AG08395 (cell line): ENCODE measurements around the gene SLC35G6.

Experiments
- DNase-seq: peaks from one replicate; pipeline ENCODE4 v3.0.0; 2012; ENCODE audit warnings: mixed read lengths, low spot score

SLC35G6 gene

GRCh38 chr17:7508145-7508544 lies 26.9 kb downstream of the SLC35G6 start:
- DNase-seq: no peak

- DNase-seq: no peak
Measured at GRCh38 chr17:7508846-7509245, 27.6 kb downstream of the SLC35G6 start.

GRCh38 chr17:7509937-7510336 lies 28.7 kb downstream of the SLC35G6 start:
- no peak for DNase-seq

GRCh38 chr17:7511108-7511507 lies 29.9 kb downstream of the SLC35G6 start:
- no peak for DNase-seq

GRCh38 chr17:7512105-7512504 lies 30.9 kb downstream of the SLC35G6 start:
- DNase-seq: no peak

GRCh38 chr17:7512824-7513540 lies 31.7 kb downstream of the SLC35G6 start:
- no peak for DNase-seq

GRCh38 chr17:7513850-7514419 lies 32.7 kb downstream of the SLC35G6 start:
- DNase-seq: no peak

- DNase-seq: no peak
Measured at GRCh38 chr17:7515911-7516610, 34.8 kb downstream of the SLC35G6 start.

- DNase-seq: no peak
Measured at GRCh38 chr17:7523033-7523432, 41.8 kb downstream of the SLC35G6 start.

GRCh38 chr17:7528842-7529241 lies 47.6 kb downstream of the SLC35G6 start:
- DNase-seq: no peak

GRCh38 chr17:7530023-7530900 lies 49.0 kb downstream of the SLC35G6 start:
- DNase-seq: no peak
